ENCODE results near the gene PML.
"Not testable (repeated sequence)": the region's sequence is repeated elsewhere in the genome, so short reads cannot be mapped to it uniquely, and the experiment has no call there.

Gene PML

GRCh38 chr15:73965094-73965757 lies 29.3 kb upstream of the PML start:
- H3K9me3 Mint-ChIP-seq = no peaks in the 10 kb centered on the region
- peak overlapping the region; percentile 82 for H3K4me3 Mint-ChIP-seq
- H3K27ac Mint-ChIP-seq = peak overlapping the region; percentile 88
- peaks cover 34% of the 10 kb centered on the region for H3K4me1 Mint-ChIP-seq (ENCODE audit: low read depth)
- no peaks in the 10 kb centered on the region for H3K36me3 Mint-ChIP-seq (ENCODE audit: low read depth)
- H3K27me3 Mint-ChIP-seq (ENCODE audit: low read depth) = peaks cover 2% of the 10 kb centered on the region
- DNase-seq (ENCODE audit: low spot score) = peak; percentile 62

DNA sequence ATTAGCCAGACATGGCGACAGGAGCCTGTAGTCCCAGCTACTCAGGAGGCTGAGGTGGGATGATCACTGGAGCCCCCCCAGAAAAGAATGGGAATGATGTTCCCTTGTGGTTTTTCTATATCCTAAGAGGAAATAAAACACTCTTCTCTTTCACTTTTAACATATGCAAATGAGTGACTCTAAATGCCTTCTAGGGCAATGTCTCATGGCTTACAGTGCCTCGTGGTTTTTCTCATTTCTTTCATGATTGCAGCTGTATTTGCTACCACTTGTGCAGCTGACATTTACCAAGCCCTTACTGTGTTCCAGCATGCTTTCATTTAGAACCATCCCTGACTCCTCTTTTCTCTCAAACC lies 28.8 kb upstream of the PML start:
- peak overlapping the region; percentile 62 for H3K4me3 Mint-ChIP-seq
- H3K36me3 Mint-ChIP-seq (ENCODE audit: low read depth) = no peaks in the 10 kb centered on the region
- peaks cover 2% of the 10 kb centered on the region for H3K27me3 Mint-ChIP-seq (ENCODE audit: low read depth)
- H3K27ac Mint-ChIP-seq = peak overlapping the region; percentile 88
- H3K4me1 Mint-ChIP-seq (ENCODE audit: low read depth) = peaks cover 32% of the 10 kb centered on the region
- peak; percentile 36 for DNase-seq (ENCODE audit: low spot score)
- no peaks in the 10 kb centered on the region for H3K9me3 Mint-ChIP-seq

- Mint-ChIP-seq H3K27me3 (ENCODE audit: low read depth) (no peaks in the 10 kb centered on the region), H3K27ac (no peak overlapping the region), H3K9me3 (no peaks in the 10 kb centered on the region), H3K4me3 (no peak overlapping the region), H3K36me3 (ENCODE audit: low read depth) (no peaks in the 10 kb centered on the region), H3K4me1 (ENCODE audit: low read depth) (peaks cover 39% of the 10 kb centered on the region)
- DNase-seq (ENCODE audit: low spot score) = no peak
Observed at GRCh38 chr15:73968461-73968860, 26.1 kb upstream of the PML start.

DNA sequence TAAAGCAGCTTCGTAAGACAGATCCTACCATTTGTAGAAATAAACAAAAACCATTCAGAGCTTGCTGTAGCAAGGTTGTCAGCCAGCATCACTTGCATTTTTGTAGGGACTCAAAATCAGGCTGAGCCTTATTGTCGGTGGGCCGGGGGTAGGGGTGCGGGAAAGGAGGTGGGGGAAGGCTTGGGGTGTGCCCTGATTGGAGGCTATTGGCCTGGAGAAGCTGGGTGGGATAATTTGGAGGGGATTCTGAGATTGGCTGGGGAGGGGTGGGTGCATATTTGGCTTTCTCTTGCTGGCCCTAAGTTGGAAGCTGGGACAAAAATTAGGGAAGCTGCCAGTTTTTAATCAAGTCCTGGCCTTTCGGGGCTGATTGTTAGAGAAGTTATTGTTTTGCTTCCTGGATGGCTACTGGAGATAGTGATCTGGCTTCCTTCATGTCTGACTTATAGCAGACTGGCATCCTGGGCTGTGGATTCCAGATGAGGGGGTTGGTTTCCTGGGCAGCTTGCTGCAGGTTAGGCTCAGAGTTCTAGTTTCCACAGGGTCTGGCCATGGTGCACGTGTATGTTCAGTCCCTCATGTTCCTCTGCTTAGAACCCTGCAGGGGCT lies 25.3 kb upstream of the PML start:
- no peak overlapping the region for H3K4me3 Mint-ChIP-seq
- H3K9me3 Mint-ChIP-seq = peaks cover 2% of the 10 kb centered on the region
- H3K4me1 Mint-ChIP-seq (ENCODE audit: low read depth) = peaks cover 40% of the 10 kb centered on the region
- H3K27me3 Mint-ChIP-seq (ENCODE audit: low read depth) = no peaks in the 10 kb centered on the region
- no peak for DNase-seq (ENCODE audit: low spot score)
- no peaks in the 10 kb centered on the region for H3K36me3 Mint-ChIP-seq (ENCODE audit: low read depth)
- no peak overlapping the region for H3K27ac Mint-ChIP-seq

DNA sequence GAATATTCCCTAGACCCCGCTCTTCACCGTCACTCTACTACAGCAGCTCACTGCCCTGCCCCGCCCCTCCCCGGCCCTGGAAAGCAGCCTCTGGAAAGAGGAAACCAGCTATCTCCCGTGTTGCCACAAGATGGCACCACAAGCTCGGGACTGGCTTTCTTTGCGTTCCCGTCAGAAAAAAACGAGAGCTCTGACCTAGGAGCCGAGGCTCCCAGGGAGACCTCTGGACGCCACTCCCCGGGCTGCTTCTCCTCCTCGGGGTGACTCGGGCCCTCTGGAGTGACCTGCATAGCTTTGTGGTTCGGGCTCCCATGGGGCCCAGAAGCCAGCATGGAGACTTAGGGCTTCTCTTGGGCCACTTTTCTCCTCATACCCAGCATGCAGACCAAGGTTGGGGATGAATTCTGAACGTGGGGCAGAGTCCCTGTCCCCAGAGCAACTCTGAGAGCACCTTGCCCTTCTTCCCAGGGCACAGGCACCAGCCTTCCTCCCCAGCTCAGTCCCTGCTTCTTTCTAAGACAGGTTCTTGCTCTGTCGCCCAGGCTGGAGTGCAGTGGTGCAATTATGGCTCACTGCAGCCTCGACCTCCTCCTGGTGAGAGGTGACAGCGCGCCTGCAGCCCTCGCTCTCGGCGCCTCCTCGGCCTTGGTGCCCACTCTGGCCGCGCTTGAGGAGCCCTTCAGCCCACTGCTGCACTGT lies 21.4 kb upstream of the PML start:
- Mint-ChIP-seq H3K4me1 (ENCODE audit: low read depth) (peaks cover 36% of the 10 kb centered on the region), H3K27ac (no peak overlapping the region), H3K36me3 (ENCODE audit: low read depth) (peaks cover 3% of the 10 kb centered on the region), H3K9me3 (peaks cover 5% of the 10 kb centered on the region), H3K27me3 (ENCODE audit: low read depth) (peaks cover 10% of the 10 kb centered on the region), H3K4me3 (peak overlapping the region; percentile 32)
- DNase-seq (ENCODE audit: low spot score) = peak; percentile 75

GRCh38 chr15:73973683-73974200 lies 20.8 kb upstream of the PML start:
- H3K36me3 Mint-ChIP-seq (ENCODE audit: low read depth); H3K4me3 Mint-ChIP-seq; H3K9me3 Mint-ChIP-seq; H3K27me3 Mint-ChIP-seq (ENCODE audit: low read depth); H3K27ac Mint-ChIP-seq; DNase-seq (ENCODE audit: low spot score): not testable (repeated sequence)
- H3K4me1 Mint-ChIP-seq (ENCODE audit: low read depth) = peaks cover 32% of the 10 kb centered on the region

DNA sequence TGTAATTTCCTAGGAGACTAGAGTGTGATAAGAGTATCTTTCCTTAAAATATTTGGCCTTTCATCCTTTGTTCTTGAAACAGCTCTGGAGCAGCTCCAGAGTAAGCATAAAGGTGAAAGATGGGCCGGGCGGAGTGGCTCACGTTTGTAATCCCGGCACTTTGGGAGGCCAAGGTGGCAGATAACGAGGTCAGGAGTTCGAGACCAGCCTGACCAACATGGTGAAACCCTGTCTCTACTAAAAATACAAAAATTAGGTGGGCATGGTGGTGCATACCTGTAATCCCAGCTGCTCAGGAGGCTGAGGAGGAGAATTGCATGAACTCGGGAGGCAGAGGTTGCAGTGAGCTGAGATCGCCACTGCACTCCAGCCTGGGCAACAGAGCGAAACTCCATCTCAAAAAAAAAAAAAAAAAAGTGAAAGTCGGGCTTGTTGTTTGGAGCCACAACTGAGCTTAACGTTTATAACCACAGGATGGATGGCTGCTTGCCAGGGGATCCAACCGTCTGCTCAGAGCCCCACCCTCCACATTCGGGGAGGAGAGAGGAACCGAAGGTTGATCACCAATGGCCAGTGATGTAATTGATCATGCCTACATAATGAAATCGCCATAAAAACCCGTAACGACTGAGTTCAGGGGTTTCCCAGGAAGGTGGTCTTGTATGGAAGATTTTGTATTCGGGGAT lies 18.9 kb upstream of the PML start:
- H3K27ac Mint-ChIP-seq; H3K27me3 Mint-ChIP-seq (ENCODE audit: low read depth); H3K9me3 Mint-ChIP-seq; DNase-seq (ENCODE audit: low spot score); H3K36me3 Mint-ChIP-seq (ENCODE audit: low read depth): not testable (repeated sequence)
- Mint-ChIP-seq H3K4me1 (ENCODE audit: low read depth) (peaks cover 32% of the 10 kb centered on the region), H3K4me3 (peak overlapping the region; percentile 13)

DNA sequence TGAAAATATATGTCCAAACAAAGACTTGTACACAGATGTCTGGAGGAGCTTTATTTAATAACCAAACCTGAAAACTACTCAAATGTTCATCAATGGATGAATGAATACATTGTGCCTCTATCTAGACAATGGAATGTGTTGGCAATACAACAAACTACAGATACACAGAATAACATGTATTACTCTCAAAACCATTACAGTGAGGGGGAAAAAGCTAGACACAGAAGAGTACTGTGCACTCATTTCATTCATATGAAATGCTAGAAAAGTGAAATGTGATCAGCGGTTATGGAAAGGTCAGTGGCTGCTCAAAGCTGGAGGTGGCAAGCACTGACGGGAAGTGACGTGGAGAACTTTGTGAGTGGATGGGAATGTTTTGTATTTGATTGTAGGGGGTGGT lies 15.6 kb upstream of the PML start:
- Mint-ChIP-seq H3K27ac (no peak overlapping the region), H3K4me1 (ENCODE audit: low read depth) (peaks cover 41% of the 10 kb centered on the region), H3K9me3 (peaks cover 5% of the 10 kb centered on the region)

GRCh38 chr15:73979636-73980035 lies 14.9 kb upstream of the PML start:
- peaks cover 7% of the 10 kb centered on the region for H3K36me3 Mint-ChIP-seq (ENCODE audit: low read depth)
- no peak for DNase-seq (ENCODE audit: low spot score)
- H3K9me3 Mint-ChIP-seq = no peaks in the 10 kb centered on the region
- peaks cover 36% of the 10 kb centered on the region for H3K4me1 Mint-ChIP-seq (ENCODE audit: low read depth)
- H3K27ac Mint-ChIP-seq = no peak overlapping the region
- H3K27me3 Mint-ChIP-seq (ENCODE audit: low read depth) = peaks cover 10% of the 10 kb centered on the region
- H3K4me3 Mint-ChIP-seq = no peak overlapping the region

More for the DNA sequence above, 15.6 kb upstream of the PML start:
- H3K36me3 Mint-ChIP-seq (ENCODE audit: low read depth) = peaks cover 3% of the 10 kb centered on the region
- H3K4me3 Mint-ChIP-seq = no peak overlapping the region
- H3K27me3 Mint-ChIP-seq (ENCODE audit: low read depth) = peaks cover 10% of the 10 kb centered on the region
- DNase-seq (ENCODE audit: low spot score) = no peak

DNA sequence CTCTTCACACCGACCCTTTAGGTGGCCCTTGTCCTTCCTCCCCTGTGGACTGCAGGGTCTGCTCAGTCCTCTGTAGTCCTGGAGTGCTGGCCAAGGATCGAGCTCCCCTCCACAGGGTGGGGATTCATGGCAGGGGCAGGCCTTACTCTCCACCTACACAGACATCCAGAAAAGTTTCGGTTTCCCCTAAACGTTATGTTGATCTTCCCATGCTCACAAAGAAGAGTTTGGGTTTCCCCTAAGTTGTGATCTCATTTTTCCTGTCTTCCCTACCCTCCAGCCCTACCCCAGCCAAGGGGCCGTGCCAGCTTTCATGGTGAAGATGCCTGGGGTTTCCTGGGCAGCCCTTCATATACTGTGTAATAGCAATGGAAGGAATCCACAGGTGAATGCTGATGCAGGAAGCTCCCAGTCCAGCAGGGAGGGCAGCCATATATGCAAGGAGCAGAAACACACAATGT lies 12.7 kb upstream of the PML start:
- Mint-ChIP-seq H3K9me3 (no peaks in the 10 kb centered on the region), H3K4me3 (peak overlapping the region; percentile 19), H3K4me1 (ENCODE audit: low read depth) (peaks cover 21% of the 10 kb centered on the region), H3K27ac (peak overlapping the region; percentile 78), H3K36me3 (ENCODE audit: low read depth) (peaks cover 7% of the 10 kb centered on the region), H3K27me3 (ENCODE audit: low read depth) (peaks cover 4% of the 10 kb centered on the region)
- no peak for DNase-seq (ENCODE audit: low spot score)

DNA sequence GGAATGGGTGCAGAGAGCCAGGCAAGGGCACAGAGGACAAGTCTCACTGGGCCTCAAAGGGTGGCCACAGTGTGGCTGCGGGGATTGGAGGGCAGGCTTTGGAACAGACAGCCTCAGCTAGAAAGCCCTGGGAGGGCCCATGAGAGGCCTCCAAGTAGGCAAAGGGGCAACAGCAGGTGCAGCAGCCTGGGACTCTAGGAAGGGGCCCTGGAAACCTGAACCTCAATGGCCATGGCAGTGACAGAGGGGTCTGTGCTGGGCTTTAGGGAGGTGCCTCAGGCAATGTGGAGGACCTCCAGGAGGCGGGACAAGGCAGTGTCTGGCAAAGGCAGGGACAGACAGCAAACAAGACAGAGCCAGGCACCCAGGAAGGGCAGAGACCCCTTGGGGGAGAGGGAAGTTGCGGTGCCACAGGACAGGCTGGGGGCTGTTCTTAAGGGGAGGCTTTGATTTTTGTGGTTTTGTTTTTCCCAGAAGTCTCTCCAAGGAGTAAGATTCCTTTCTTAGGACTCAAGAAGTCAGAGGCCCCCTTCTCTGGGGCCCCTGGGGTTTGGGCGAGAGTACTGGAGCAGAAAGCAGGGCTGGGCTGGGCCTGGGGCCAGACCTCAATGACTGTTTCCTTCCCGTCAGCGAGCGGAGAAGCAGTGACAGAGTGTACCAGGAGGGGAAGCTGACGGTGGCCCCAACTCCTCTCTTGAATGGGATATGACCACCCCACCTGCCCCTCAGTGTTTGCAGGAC lies 12.1 kb upstream of the PML start:
- Mint-ChIP-seq H3K27ac (peak overlapping the region; percentile 78), H3K27me3 (ENCODE audit: low read depth) (peaks cover 4% of the 10 kb centered on the region), H3K36me3 (ENCODE audit: low read depth) (peaks cover 7% of the 10 kb centered on the region), H3K4me3 (peak overlapping the region; percentile 33), H3K9me3 (no peaks in the 10 kb centered on the region), H3K4me1 (ENCODE audit: low read depth) (peaks cover 21% of the 10 kb centered on the region)
- DNase-seq (ENCODE audit: low spot score) = no peak

DNA sequence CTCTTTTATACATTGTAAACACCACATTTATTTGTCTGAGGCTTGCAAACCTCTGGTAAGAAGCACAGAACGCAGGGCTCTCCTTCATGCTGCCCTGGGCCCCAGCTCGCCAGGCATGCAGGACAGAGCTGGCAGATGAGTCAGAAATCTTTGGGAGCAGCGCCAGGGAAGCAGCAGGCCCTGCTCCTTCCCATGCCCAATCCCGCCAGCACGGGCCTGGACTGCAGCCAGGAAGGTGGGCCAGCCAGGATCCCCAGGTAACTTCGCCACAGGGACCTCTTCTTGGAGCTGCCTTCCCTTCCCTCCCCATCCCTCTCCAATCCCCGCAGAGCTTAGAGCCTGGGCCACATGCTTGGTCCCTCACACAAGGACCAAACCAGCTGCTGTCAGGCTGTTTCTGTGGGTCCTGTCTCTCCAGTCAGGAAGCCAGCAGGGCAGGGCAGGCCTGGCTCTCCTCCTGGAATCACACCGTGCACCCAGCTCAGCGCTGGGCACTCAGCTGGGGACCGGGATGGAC lies 11.2 kb upstream of the PML start:
- H3K27me3 Mint-ChIP-seq (ENCODE audit: low read depth) = no peaks in the 10 kb centered on the region
- peaks cover 21% of the 10 kb centered on the region for H3K4me1 Mint-ChIP-seq (ENCODE audit: low read depth)
- H3K27ac Mint-ChIP-seq = peak overlapping the region; percentile 52
- no peaks in the 10 kb centered on the region for H3K9me3 Mint-ChIP-seq
- no peak overlapping the region for H3K4me3 Mint-ChIP-seq
- DNase-seq (ENCODE audit: low spot score) = no peak
- peaks cover 7% of the 10 kb centered on the region for H3K36me3 Mint-ChIP-seq (ENCODE audit: low read depth)

GRCh38 chr15:73983773-73984172 lies 10.7 kb upstream of the PML start:
- H3K36me3 Mint-ChIP-seq (ENCODE audit: low read depth) = peaks cover 7% of the 10 kb centered on the region
- H3K4me1 Mint-ChIP-seq (ENCODE audit: low read depth) = peaks cover 21% of the 10 kb centered on the region
- no peak for DNase-seq (ENCODE audit: low spot score)
- no peaks in the 10 kb centered on the region for H3K27me3 Mint-ChIP-seq (ENCODE audit: low read depth)
- H3K9me3 Mint-ChIP-seq = no peaks in the 10 kb centered on the region
- H3K4me3 Mint-ChIP-seq = no peak overlapping the region
- no peak overlapping the region for H3K27ac Mint-ChIP-seq

Measured in T-helper 2 cell treated with Interferon-gamma antibody and Interleukin-4, amounts not matched to agents 5 μg/mL and 100 μg/mL, for 36 hours (primary cell).